ENCODE results near the gene STK35.

STK35 gene

GRCh38 chr20:2112910-2113309 is 11.3 kb downstream of the STK35 start:
- no peak for TF ChIP-seq EP300 (IDR thresholded peaks at IDR 0.05; ENCODE audit: borderline replicate concordance)
- no peak for TF ChIP-seq ZBTB7A (IDR thresholded peaks at IDR 0.05; ENCODE audit: low read depth)
- TF ChIP-seq YY1 (IDR thresholded peaks at IDR 0.05; ENCODE audit: low read depth) = no peak
- no peak for TF ChIP-seq CEBPB (IDR thresholded peaks at IDR 0.05)
- no peak for TF ChIP-seq TEAD4 (IDR thresholded peaks at IDR 0.05)
- TF ChIP-seq, protein P1, sequence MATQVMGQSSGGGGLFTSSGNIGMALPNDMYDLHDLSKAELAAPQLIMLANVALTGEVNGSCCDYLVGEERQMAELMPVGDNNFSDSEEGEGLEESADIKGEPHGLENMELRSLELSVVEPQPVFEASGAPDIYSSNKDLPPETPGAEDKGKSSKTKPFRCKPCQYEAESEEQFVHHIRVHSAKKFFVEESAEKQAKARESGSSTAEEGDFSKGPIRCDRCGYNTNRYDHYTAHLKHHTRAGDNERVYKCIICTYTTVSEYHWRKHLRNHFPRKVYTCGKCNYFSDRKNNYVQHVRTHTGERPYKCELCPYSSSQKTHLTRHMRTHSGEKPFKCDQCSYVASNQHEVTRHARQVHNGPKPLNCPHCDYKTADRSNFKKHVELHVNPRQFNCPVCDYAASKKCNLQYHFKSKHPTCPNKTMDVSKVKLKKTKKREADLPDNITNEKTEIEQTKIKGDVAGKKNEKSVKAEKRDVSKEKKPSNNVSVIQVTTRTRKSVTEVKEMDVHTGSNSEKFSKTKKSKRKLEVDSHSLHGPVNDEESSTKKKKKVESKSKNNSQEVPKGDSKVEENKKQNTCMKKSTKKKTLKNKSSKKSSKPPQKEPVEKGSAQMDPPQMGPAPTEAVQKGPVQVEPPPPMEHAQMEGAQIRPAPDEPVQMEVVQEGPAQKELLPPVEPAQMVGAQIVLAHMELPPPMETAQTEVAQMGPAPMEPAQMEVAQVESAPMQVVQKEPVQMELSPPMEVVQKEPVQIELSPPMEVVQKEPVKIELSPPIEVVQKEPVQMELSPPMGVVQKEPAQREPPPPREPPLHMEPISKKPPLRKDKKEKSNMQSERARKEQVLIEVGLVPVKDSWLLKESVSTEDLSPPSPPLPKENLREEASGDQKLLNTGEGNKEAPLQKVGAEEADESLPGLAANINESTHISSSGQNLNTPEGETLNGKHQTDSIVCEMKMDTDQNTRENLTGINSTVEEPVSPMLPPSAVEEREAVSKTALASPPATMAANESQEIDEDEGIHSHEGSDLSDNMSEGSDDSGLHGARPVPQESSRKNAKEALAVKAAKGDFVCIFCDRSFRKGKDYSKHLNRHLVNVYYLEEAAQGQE (IDR thresholded peaks at IDR 0.05; ENCODE audit: low read depth) = no peak
- TF ChIP-seq CREB1 (IDR thresholded peaks at IDR 0.05; ENCODE audit: low read depth) = no peak
- TF ChIP-seq EGR1 (IDR thresholded peaks at IDR 0.05) = no peak

DNA sequence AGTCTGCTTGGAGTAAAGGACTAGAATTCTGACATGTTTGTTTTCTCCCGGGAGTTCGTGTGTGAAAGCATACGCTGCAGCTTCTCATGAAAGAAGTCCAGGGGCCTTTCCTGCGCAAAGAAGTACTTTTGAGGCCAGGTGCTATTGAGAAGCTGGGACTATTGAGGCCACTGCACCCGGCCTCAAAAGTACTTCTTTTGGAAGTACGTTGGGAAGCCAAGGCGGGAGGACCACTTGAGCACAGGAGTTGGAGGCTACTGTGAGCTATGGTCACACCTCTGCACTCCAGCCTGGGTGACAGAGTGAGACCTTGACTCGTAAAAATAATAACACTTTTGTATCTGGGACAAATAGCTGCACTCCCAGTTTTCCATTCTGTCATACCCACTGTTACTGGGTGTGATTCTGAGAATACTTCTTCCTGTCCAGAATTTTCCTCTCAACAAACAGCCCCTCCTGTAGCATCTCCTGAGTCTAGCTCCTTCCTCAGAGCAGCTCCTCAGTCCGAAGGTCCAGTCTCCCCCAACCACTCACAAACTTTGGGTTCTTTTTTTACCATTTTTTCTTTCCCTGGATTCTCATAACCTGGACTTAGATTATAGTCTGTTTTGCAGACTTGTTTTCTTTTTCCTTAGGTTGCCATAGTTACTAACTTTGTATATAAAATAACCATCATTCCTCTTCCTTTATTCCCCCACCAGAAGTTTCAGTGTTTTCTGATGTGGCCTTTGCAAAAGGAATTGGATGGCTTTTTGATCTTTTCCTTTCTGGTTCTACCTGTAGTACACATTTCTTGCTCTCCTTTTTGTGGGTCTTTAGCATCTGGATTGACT is 12.7 kb downstream of the STK35 start:
- TF ChIP-seq EGR1 (IDR thresholded peaks at IDR 0.05) (no peak), TCF12 (IDR thresholded peaks at IDR 0.05; ENCODE audit: low read depth) (no peak), NFIC (IDR thresholded peaks at IDR 0.05) (no peak), RAD21 (IDR thresholded peaks at IDR 0.05; ENCODE audit: low read depth) (no peak), ZBTB7A (IDR thresholded peaks at IDR 0.05; ENCODE audit: low read depth) (no peak), TAF1 (IDR thresholded peaks at IDR 0.05; ENCODE audit: low read depth) (no peak), CEBPB (IDR thresholded peaks at IDR 0.05) (no peak), CREB1 (IDR thresholded peaks at IDR 0.05; ENCODE audit: low read depth) (no peak), FOXM1 (IDR thresholded peaks at IDR 0.05; ENCODE audit: borderline replicate concordance, low read depth) (no peak), EP300 (IDR thresholded peaks at IDR 0.05; ENCODE audit: borderline replicate concordance) (no peak), USF1 (IDR thresholded peaks at IDR 0.05) (no peak), YY1 (IDR thresholded peaks at IDR 0.05; ENCODE audit: low read depth) (no peak)

GRCh38 chr20:2114990-2115681 is 13.5 kb downstream of the STK35 start:
- no peak for TF ChIP-seq TAF1 (IDR thresholded peaks at IDR 0.05; ENCODE audit: low read depth)
- no peak for TF ChIP-seq RAD21 (IDR thresholded peaks at IDR 0.05; ENCODE audit: low read depth)
- TF ChIP-seq YY1 (IDR thresholded peaks at IDR 0.05; ENCODE audit: low read depth) = no peak
- TF ChIP-seq TEAD4 (IDR thresholded peaks at IDR 0.05) = no peak
- no peak for TF ChIP-seq NFIC (IDR thresholded peaks at IDR 0.05)
- no peak for TF ChIP-seq USF1 (IDR thresholded peaks at IDR 0.05)
- no peak for TF ChIP-seq FOXM1 (IDR thresholded peaks at IDR 0.05; ENCODE audit: borderline replicate concordance, low read depth)
- no peak for TF ChIP-seq EGR1 (IDR thresholded peaks at IDR 0.05)
- TF ChIP-seq EP300 (IDR thresholded peaks at IDR 0.05; ENCODE audit: borderline replicate concordance) = no peak
- TF ChIP-seq, protein P1 (IDR thresholded peaks at IDR 0.05; ENCODE audit: low read depth) = no peak
- no peak for TF ChIP-seq CREB1 (IDR thresholded peaks at IDR 0.05; ENCODE audit: low read depth)

- TF ChIP-seq EGR1 (IDR thresholded peaks at IDR 0.05) = no peak
- TF ChIP-seq NFIC (IDR thresholded peaks at IDR 0.05) = no peak
- TF ChIP-seq TAF1 (IDR thresholded peaks at IDR 0.05; ENCODE audit: low read depth) = no peak
- no peak for TF ChIP-seq TCF12 (IDR thresholded peaks at IDR 0.05; ENCODE audit: low read depth)
- no peak for TF ChIP-seq CEBPB (IDR thresholded peaks at IDR 0.05)
- no peak for TF ChIP-seq EP300 (IDR thresholded peaks at IDR 0.05; ENCODE audit: borderline replicate concordance)
- no peak for TF ChIP-seq YY1 (IDR thresholded peaks at IDR 0.05; ENCODE audit: low read depth)
- TF ChIP-seq CREB1 (IDR thresholded peaks at IDR 0.05; ENCODE audit: low read depth) = no peak
- TF ChIP-seq FOXM1 (IDR thresholded peaks at IDR 0.05; ENCODE audit: borderline replicate concordance, low read depth) = no peak
Measured at GRCh38 chr20:2116170-2116940, 14.7 kb downstream of the STK35 start.

DNA sequence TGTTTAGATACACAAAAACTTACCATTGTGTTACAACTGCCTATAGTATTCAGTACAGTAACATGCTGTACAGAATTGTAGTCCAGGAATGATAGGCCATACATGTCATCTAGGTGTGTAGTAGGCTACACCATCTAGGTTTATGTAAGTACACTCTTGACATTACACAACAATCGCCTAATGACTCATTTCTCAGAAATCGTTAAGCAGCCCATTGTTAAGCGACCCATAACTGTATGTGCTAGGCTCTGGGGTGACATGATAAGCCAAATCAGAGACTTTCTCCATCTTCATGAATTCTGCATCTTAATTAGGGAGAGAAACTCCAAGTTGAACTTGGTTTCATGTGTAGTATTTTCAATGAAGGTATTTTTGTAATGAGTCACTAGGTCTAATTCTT is 17.2 kb downstream of the STK35 start:
- TF ChIP-seq NFIC (IDR thresholded peaks at IDR 0.05) = no peak
- TF ChIP-seq TEAD4 (IDR thresholded peaks at IDR 0.05) = no peak
- no peak for TF ChIP-seq TCF12 (IDR thresholded peaks at IDR 0.05; ENCODE audit: low read depth)
- no peak for TF ChIP-seq FOXM1 (IDR thresholded peaks at IDR 0.05; ENCODE audit: borderline replicate concordance, low read depth)
- TF ChIP-seq, protein P1 (IDR thresholded peaks at IDR 0.05; ENCODE audit: low read depth) = no peak
- TF ChIP-seq RAD21 (IDR thresholded peaks at IDR 0.05; ENCODE audit: low read depth) = no peak

Measured in Ishikawa (cell line).